ENCODE data around the gene ESF1.

Gene ESF1

GRCh38 chr20:13717631-13718044 lies 67.1 kb downstream of the ESF1 start:
- H3K4me1 ChIP-seq (ENCODE audit: control insufficient read depth in 1 of 2, insufficient read depth in 2 of 2, low read length in 2 of 2) = no peaks in the 10 kb centered on the region
- peaks cover 0 to 29% of the 10 kb centered on the region in 2 donors for H3K36me3 ChIP-seq (ENCODE audit: control insufficient read depth in 1 of 2, insufficient read depth in 2 of 2, low read length in 2 of 2)
- no peaks in the 10 kb centered on the region for H3K9me3 ChIP-seq (ENCODE audit: control insufficient read depth in 1 of 2, low read length in 2 of 2)
- H3K9ac ChIP-seq (ENCODE audit: low read depth in 1 of 2, low read length in 2 of 2) = no peak overlapping the region
- no peak overlapping the region for H3K27ac ChIP-seq (ENCODE audit: low read depth, low read length)
- H3K27me3 ChIP-seq (ENCODE audit: control insufficient read depth in 1 of 2, insufficient read depth in 2 of 2, low read length in 2 of 2) = no peaks in the 10 kb centered on the region
- H3K4me3 ChIP-seq (ENCODE audit: low read depth in 1 of 2, low read length in 2 of 2) = no peak overlapping the region

- Histone ChIP-seq H3K9ac (ENCODE audit: low read depth in 1 of 2, low read length in 2 of 2) (no peak overlapping the region), H3K36me3 (ENCODE audit: control insufficient read depth in 1 of 2, insufficient read depth in 2 of 2, low read length in 2 of 2) (peaks cover 0 to 29% of the 10 kb centered on the region in 2 donors), H3K27ac (ENCODE audit: low read depth, low read length) (no peak overlapping the region), H3K4me3 (ENCODE audit: low read depth in 1 of 2, low read length in 2 of 2) (no peak overlapping the region), H3K9me3 (ENCODE audit: control insufficient read depth in 1 of 2, low read length in 2 of 2) (peaks cover 0 to 9% of the 10 kb centered on the region in 2 donors), H3K4me1 (ENCODE audit: control insufficient read depth in 1 of 2, insufficient read depth in 2 of 2, low read length in 2 of 2) (no peaks in the 10 kb centered on the region), H3K27me3 (ENCODE audit: control insufficient read depth in 1 of 2, insufficient read depth in 2 of 2, low read length in 2 of 2) (no peaks in the 10 kb centered on the region)
These were observed 69.5 kb downstream of the ESF1 start for GRCh38 chr20:13715171-13715570.

GRCh38 chr20:13708234-13708633 lies 76.5 kb downstream of the ESF1 start:
- H3K27ac ChIP-seq (ENCODE audit: low read depth, low read length) = no peak overlapping the region
- no peaks in the 10 kb centered on the region for H3K27me3 ChIP-seq (ENCODE audit: control insufficient read depth in 1 of 2, insufficient read depth in 2 of 2, low read length in 2 of 2)
- H3K36me3 ChIP-seq (ENCODE audit: control insufficient read depth in 1 of 2, insufficient read depth in 2 of 2, low read length in 2 of 2) = peaks cover 0 to 2% of the 10 kb centered on the region in 2 donors
- no peak overlapping the region for H3K4me3 ChIP-seq (ENCODE audit: low read depth in 1 of 2, low read length in 2 of 2)
- no peak overlapping the region for H3K9ac ChIP-seq (ENCODE audit: low read depth in 1 of 2, low read length in 2 of 2)
- H3K4me1 ChIP-seq (ENCODE audit: control insufficient read depth in 1 of 2, insufficient read depth in 2 of 2, low read length in 2 of 2) = no peaks in the 10 kb centered on the region
- H3K9me3 ChIP-seq (ENCODE audit: control insufficient read depth in 1 of 2, low read length in 2 of 2) = peaks cover 0 to 9% of the 10 kb centered on the region in 2 donors

GRCh38 chr20:13703265-13703664 lies 81.5 kb downstream of the ESF1 start:
- H3K27ac ChIP-seq (ENCODE audit: low read depth, low read length) = no peak overlapping the region
- H3K36me3 ChIP-seq (ENCODE audit: control insufficient read depth in 1 of 2, insufficient read depth in 2 of 2, low read length in 2 of 2) = no peaks in the 10 kb centered on the region
- no peaks in the 10 kb centered on the region for H3K27me3 ChIP-seq (ENCODE audit: control insufficient read depth in 1 of 2, insufficient read depth in 2 of 2, low read length in 2 of 2)
- no peaks in the 10 kb centered on the region for H3K4me1 ChIP-seq (ENCODE audit: control insufficient read depth in 1 of 2, insufficient read depth in 2 of 2, low read length in 2 of 2)
- no peaks in the 10 kb centered on the region for H3K9me3 ChIP-seq (ENCODE audit: control insufficient read depth in 1 of 2, low read length in 2 of 2)
- H3K4me3 ChIP-seq (ENCODE audit: low read depth in 1 of 2, low read length in 2 of 2) = no peak overlapping the region
- no peak overlapping the region for H3K9ac ChIP-seq (ENCODE audit: low read depth in 1 of 2, low read length in 2 of 2)

GRCh38 chr20:13701486-13701885 lies 83.2 kb downstream of the ESF1 start:
- H3K4me1 ChIP-seq (ENCODE audit: control insufficient read depth in 1 of 2, insufficient read depth in 2 of 2, low read length in 2 of 2) = no peaks in the 10 kb centered on the region

GRCh38 chr20:13700761-13701160 lies 84.0 kb downstream of the ESF1 start:
- no peak overlapping the region for H3K4me3 ChIP-seq (ENCODE audit: low read depth in 1 of 2, low read length in 2 of 2)
- no peaks in the 10 kb centered on the region for H3K36me3 ChIP-seq (ENCODE audit: control insufficient read depth in 1 of 2, insufficient read depth in 2 of 2, low read length in 2 of 2)
- H3K27ac ChIP-seq (ENCODE audit: low read depth, low read length) = no peak overlapping the region
- no peak overlapping the region for H3K9ac ChIP-seq (ENCODE audit: low read depth in 1 of 2, low read length in 2 of 2)
- H3K9me3 ChIP-seq (ENCODE audit: control insufficient read depth in 1 of 2, low read length in 2 of 2) = no peaks in the 10 kb centered on the region
- no peaks in the 10 kb centered on the region for H3K4me1 ChIP-seq (ENCODE audit: control insufficient read depth in 1 of 2, insufficient read depth in 2 of 2, low read length in 2 of 2)
- no peaks in the 10 kb centered on the region for H3K27me3 ChIP-seq (ENCODE audit: control insufficient read depth in 1 of 2, insufficient read depth in 2 of 2, low read length in 2 of 2)

More at GRCh38 chr20:13701486-13701885, 83.2 kb downstream of the ESF1 start:
- no peak overlapping the region for H3K4me3 ChIP-seq (ENCODE audit: low read depth in 1 of 2, low read length in 2 of 2)
- H3K27me3 ChIP-seq (ENCODE audit: control insufficient read depth in 1 of 2, insufficient read depth in 2 of 2, low read length in 2 of 2) = no peaks in the 10 kb centered on the region
- no peaks in the 10 kb centered on the region for H3K9me3 ChIP-seq (ENCODE audit: control insufficient read depth in 1 of 2, low read length in 2 of 2)
- H3K9ac ChIP-seq (ENCODE audit: low read depth in 1 of 2, low read length in 2 of 2) = no peak overlapping the region
- no peaks in the 10 kb centered on the region for H3K36me3 ChIP-seq (ENCODE audit: control insufficient read depth in 1 of 2, insufficient read depth in 2 of 2, low read length in 2 of 2)
- H3K27ac ChIP-seq (ENCODE audit: low read depth, low read length) = no peak overlapping the region

GRCh38 chr20:13694420-13695150 lies 90.1 kb downstream of the ESF1 start:
- H3K36me3 ChIP-seq (ENCODE audit: control insufficient read depth in 1 of 2, insufficient read depth in 2 of 2, low read length in 2 of 2) = no peaks in the 10 kb centered on the region
- H3K27me3 ChIP-seq (ENCODE audit: control insufficient read depth in 1 of 2, insufficient read depth in 2 of 2, low read length in 2 of 2) = no peaks in the 10 kb centered on the region
- H3K4me3 ChIP-seq (ENCODE audit: low read depth in 1 of 2, low read length in 2 of 2) = no peak overlapping the region
- no peaks in the 10 kb centered on the region for H3K9me3 ChIP-seq (ENCODE audit: control insufficient read depth in 1 of 2, low read length in 2 of 2)
- no peaks in the 10 kb centered on the region for H3K4me1 ChIP-seq (ENCODE audit: control insufficient read depth in 1 of 2, insufficient read depth in 2 of 2, low read length in 2 of 2)
- no peak overlapping the region for H3K27ac ChIP-seq (ENCODE audit: low read depth, low read length)
- no peak overlapping the region for H3K9ac ChIP-seq (ENCODE audit: low read depth in 1 of 2, low read length in 2 of 2)

GRCh38 chr20:13692802-13693736 lies 91.7 kb downstream of the ESF1 start:
- Histone ChIP-seq H3K4me1 (ENCODE audit: control insufficient read depth in 1 of 2, insufficient read depth in 2 of 2, low read length in 2 of 2) (no peaks in the 10 kb centered on the region), H3K27ac (ENCODE audit: low read depth, low read length) (no peak overlapping the region), H3K9me3 (ENCODE audit: control insufficient read depth in 1 of 2, low read length in 2 of 2) (no peaks in the 10 kb centered on the region), H3K27me3 (ENCODE audit: control insufficient read depth in 1 of 2, insufficient read depth in 2 of 2, low read length in 2 of 2) (no peaks in the 10 kb centered on the region), H3K4me3 (ENCODE audit: low read depth in 1 of 2, low read length in 2 of 2) (no peak overlapping the region), H3K36me3 (ENCODE audit: control insufficient read depth in 1 of 2, insufficient read depth in 2 of 2, low read length in 2 of 2) (no peaks in the 10 kb centered on the region), H3K9ac (ENCODE audit: low read depth in 1 of 2, low read length in 2 of 2) (no peak overlapping the region)

GRCh38 chr20:13690943-13691342 lies 93.8 kb downstream of the ESF1 start:
- no peaks in the 10 kb centered on the region for H3K4me1 ChIP-seq (ENCODE audit: control insufficient read depth in 1 of 2, insufficient read depth in 2 of 2, low read length in 2 of 2)
- no peak overlapping the region for H3K27ac ChIP-seq (ENCODE audit: low read depth, low read length)
- no peak overlapping the region for H3K9ac ChIP-seq (ENCODE audit: low read depth in 1 of 2, low read length in 2 of 2)
- no peaks in the 10 kb centered on the region for H3K9me3 ChIP-seq (ENCODE audit: control insufficient read depth in 1 of 2, low read length in 2 of 2)
- no peaks in the 10 kb centered on the region for H3K36me3 ChIP-seq (ENCODE audit: control insufficient read depth in 1 of 2, insufficient read depth in 2 of 2, low read length in 2 of 2)
- no peak overlapping the region for H3K4me3 ChIP-seq (ENCODE audit: low read depth in 1 of 2, low read length in 2 of 2)
- H3K27me3 ChIP-seq (ENCODE audit: control insufficient read depth in 1 of 2, insufficient read depth in 2 of 2, low read length in 2 of 2) = no peaks in the 10 kb centered on the region

GRCh38 chr20:13687815-13688214 lies 96.9 kb downstream of the ESF1 start:
- no peak overlapping the region for H3K9ac ChIP-seq (ENCODE audit: low read depth in 1 of 2, low read length in 2 of 2)
- no peaks in the 10 kb centered on the region for H3K27me3 ChIP-seq (ENCODE audit: control insufficient read depth in 1 of 2, insufficient read depth in 2 of 2, low read length in 2 of 2)
- no peaks in the 10 kb centered on the region for H3K9me3 ChIP-seq (ENCODE audit: control insufficient read depth in 1 of 2, low read length in 2 of 2)
- H3K4me3 ChIP-seq (ENCODE audit: low read depth in 1 of 2, low read length in 2 of 2) = no peak overlapping the region
- H3K36me3 ChIP-seq (ENCODE audit: control insufficient read depth in 1 of 2, insufficient read depth in 2 of 2, low read length in 2 of 2) = no peaks in the 10 kb centered on the region
- no peaks in the 10 kb centered on the region for H3K4me1 ChIP-seq (ENCODE audit: control insufficient read depth in 1 of 2, insufficient read depth in 2 of 2, low read length in 2 of 2)
- no peak overlapping the region for H3K27ac ChIP-seq (ENCODE audit: low read depth, low read length)
